Ramos (cell line): Measurements from ENCODE around the gene TDRD7.

Source experiments
- in situ Hi-C: fragments of 300-500 bp; cut with MboI; formaldehyde crosslinking; loops from one replicate; pipeline ENCODE4 v1.14.3; 2022; ENCODE audit warnings: low sequenced_read_pairs; ENCODE audit not compliant: unreplicated experiment

The TDRD7 gene

DNA sequence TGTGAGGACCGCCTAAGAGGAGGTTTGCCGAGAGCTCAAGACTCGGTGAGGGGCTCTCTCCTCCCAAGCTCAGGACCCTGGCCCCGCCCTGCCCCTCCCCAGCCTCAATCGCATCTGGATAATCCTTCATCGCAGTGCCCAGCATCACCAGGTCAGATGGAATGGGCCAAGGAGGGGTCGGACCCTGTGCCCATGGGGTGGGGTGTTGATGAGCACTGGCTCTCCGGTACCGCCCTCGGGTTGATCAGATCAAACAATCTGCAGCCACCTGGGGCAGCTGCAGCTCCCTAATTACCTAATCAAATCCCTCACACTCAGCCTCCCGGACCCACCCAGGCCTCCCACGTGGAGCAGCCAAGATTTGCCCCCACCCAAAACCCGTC is 24.4 kb upstream of the TDRD7 start:
- in situ Hi-C loops: no loop called here

DNA sequence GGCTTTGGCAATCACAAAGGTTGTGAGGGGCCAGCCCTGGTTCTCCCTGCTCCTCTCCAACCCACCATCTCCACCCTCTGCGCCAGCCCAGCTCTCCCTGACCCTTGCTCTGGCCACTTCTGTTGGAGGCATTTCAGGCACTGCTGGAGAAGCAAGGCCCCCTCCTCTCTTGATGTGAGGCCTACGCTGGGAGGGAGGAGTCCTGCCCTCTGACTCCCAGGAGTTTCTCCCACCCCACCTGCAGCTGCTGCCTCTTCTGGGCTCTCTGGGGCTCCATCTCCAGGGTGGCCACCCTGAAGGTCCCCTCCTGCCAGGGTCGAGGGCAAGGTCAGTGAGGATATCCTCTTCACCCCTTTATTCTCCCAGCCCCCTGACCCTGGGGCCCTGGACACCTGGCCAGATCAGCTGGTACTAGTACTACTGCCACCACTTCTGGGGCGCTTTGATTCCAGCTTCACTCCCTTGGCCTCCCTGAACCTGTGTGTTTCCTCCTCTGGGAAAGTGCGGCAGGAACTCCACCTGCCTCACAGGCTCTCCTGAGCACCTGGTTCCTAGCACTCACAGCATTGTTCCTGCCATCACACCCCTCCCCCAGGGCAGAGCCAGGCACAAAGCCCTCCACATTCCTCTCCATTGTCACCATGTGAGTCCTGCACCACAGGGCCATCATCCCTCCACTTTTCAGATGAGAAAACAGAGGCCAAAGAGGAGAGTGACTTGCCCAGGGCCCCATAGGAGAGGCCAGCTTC is 23.8 kb upstream of the TDRD7 start:
- in situ Hi-C loops: no loop called here

DNA sequence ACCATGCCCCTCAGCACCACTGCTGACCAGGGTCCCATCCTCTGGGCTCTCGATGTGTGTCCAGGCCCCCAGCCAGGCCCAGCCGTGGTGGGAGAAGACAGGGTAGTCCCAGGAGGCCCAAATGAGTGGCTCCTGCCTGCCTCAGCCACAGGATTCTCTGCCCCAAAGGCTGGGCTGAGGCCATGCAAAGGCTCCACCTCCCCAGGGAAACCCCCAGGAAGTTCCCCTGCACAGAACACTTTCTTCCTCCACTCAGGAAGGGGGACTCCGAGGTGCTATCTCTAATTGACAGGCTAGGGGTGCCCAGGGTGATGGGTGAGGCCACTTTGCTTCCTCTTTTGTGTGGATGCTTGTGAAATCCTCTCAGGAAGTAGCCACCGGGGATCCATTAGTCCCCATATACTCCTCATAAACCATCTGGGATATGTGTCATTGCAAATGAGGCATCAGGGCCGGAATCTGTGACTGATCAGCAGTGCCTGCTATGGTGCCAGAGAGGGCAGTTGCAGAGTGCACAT is 23.1 kb upstream of the TDRD7 start:
- in situ Hi-C loops: no loop called here

DNA sequence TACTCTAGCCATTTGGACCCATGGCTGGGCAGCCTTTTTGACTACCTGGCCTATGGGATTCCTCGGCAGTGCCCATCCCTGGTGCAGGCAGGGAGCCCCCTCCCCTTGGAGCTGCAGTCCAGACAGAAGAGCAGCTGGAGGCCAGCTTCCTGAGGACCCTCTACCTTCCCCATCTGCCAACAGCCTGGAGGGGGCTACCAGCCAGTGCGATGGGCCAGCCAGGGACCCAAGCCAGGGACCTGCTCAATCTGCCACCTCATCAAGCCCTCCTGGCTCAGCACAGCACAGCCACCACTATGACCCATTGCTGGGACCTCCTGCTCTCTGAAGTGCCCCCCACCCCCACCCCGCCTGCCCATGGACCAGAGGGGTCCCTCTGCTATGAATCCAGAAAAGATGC is 22.6 kb upstream of the TDRD7 start:
- in situ Hi-C loops: no loop called here

DNA sequence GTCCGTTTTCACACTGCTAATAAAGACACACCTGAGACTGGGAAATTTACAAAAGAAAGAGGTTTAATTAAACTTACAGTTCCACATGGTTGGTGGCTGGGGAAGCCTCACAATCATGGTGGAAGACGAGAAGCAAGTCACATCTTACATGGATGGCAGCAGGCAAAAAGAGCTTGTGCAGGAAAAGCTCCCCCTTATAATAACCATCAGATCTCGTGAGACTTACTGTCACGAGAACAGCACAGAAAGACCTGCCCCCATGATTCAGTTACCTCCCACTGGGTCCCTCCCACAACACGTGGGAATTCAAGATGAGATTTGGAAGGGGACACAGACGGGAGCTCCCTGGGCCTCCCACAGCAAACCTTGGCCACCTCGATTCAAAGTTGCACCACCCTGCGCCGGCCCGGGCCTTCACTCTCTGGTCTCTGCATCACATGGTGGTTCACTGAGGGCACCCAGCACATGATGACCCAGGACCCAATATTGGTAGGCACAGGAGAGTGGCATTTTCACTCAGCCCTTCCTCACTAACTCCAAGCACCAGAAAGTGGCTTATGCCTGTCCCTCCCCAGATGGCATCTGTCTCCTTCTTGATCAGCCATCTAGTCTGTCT is 21.0 kb upstream of the TDRD7 start:
- in situ Hi-C loops: loop anchor here (5.0 kb wide), 1 partner anchor 534 kb away; no protein-coding TSS in a partner anchor

DNA sequence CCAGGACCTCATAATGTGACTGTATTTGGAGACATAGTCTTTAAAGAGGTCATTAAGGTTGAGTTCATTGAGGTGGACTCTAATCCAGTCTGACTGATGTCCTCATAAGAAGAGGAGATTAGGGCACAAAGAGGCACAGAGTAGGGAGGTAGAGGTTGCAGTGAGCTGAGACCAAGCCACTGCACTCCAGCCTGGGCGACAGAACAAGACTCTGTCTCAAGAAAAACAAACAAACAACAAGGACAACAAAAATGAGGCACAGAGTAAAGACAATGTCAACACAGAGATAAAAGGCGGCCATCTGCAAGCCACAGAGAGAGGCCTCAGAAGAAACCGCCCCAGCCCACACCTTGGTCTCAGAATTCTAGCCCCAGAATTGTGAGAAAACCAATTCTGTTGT is 17.0 kb upstream of the TDRD7 start:
- in situ Hi-C loops: loop anchor here (5.0 kb wide), 1 partner anchor 538 kb away; no protein-coding TSS in a partner anchor

DNA sequence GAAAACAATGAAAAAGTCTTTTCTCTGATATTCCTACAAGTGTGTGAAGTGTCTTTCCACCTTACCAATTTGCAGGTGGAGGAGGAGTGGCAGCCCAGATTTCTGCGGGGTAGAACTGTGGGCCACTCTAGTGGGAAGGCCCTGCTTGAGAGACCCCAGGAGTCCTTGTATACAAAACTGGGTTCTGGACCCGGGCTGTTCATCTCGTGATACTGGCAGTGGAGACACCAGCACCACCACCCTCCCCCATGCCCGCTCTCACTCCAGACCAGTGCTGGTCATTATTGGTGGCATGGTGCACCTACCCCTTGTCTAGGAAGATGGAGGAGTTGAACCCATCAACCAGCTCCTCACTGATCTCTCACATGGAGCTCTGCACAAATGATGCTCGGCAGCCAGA is 16.2 kb upstream of the TDRD7 start:
- in situ Hi-C loops: no loop called here

DNA sequence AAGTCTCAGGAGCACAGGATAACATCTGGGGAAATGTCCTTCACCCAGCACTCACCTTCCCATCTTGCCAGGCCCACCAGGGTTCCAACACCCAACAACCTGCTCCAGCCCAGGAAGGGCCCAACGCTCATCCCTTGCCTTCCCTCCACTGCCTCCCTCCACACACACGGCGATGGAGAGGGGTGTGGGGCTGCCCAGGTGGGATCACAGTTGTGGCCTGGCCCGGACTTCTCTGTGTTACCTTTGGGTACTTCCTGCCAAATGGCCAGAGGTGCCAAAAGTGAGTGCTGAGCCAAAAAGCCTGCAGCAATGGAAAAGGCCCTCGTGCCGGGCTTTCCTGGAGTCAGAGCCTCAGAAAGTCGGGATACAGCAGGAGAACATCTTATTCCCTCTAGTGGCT is 15.6 kb upstream of the TDRD7 start:
- in situ Hi-C loops: no loop called here

DNA sequence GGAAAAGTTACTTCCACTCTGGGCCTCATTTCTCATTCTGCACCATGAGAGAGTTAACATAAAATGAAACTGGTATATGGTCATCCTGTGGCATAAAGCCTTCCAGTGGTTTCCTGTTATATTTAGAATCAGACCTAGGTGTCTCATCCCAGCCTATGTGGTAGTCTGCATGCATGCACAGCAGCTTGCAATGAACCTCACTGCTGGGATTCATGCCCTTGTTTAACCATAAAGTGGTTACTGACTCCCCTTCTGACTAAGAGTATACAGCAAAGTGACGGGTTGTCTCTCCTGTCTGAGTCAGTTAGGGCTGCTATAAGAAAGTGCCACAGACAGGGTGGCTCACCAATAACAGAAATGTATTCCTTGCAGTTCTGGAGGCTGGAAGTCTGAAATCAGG is 14.7 kb upstream of the TDRD7 start:
- in situ Hi-C loops: no loop called here

DNA sequence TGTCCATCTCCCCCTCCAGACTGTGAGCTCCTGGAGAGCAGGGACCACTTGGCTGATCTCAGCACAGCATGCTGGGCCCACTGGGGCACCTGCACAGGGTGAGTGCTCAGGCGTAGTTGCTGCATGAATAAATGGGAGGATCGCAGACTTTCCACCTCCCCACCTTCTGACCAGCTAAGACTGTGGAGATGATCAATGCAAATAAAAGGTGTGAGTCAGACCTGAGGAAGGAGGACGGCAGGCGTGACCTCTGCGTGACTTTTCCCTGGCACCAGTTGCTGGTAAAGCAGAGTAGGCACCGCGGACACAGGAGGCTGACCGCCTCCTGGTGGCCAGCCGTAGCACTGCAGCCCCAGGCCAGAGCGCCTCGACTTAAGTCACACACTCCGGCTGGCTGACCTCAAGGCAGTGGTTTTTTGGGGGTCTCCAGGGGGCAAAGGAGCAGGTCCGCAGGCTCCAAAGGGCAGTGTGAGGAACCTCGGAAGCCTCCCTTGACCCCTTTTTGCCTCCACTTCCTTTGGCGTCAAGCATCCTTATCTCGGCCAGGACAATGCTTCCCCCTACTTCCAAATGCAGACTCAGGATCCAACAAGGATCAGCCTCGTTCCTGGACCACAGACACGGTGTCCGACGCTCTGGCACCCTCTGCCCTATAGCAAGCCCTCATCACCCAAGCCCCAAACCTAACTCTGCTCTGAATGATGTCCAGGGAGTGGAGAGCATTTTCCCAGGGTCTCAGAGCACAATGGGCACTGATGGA is 12.7 kb upstream of the TDRD7 start:
- in situ Hi-C loops: no loop called here

DNA sequence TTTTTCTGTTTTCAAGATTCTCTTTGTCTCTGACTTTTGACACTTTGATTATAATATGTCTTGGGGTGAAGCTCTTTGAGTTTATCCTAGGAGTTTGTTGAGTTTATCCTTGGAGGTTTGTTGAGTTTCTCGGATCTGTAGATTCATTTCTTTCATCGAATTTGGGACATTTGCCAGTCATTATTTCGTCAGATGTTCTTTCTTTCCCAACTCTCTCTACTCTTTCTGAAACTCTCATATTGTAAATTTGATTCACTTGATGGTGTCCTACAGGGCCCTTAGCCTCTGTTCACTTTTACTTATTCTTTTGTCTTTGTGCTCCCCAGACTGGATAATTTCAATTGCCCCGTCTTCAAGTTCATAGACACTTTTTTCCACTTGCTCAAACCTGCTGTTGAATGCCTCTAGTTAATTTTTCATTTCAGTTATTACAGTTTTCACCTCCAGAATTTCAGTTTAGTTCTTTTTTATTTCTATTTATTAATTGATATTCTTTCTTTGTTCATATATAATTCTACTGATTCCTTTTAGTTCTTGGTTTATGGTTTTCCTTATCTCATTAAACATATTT is 8.1 kb upstream of the TDRD7 start:
- in situ Hi-C loops: no loop called here

DNA sequence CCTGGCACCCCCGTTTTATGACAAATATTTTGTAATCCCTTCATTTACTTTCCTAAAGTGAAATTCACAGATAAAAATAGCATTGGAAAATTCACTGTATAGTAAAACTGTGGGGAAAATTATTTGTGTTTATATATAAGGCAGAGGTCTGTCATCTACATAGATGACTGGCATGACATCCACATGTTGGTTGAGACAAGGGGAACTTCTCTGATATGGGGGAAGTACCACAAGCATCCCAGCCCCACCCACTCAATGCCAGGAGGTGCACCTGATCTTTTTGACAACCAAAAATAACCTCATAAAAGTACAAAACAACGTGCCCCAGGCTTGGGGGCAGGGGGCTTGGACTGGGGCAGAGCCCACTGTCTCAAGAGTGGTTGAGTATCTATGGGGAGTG is 6.3 kb upstream of the TDRD7 start:
- in situ Hi-C loops: no loop called here

DNA sequence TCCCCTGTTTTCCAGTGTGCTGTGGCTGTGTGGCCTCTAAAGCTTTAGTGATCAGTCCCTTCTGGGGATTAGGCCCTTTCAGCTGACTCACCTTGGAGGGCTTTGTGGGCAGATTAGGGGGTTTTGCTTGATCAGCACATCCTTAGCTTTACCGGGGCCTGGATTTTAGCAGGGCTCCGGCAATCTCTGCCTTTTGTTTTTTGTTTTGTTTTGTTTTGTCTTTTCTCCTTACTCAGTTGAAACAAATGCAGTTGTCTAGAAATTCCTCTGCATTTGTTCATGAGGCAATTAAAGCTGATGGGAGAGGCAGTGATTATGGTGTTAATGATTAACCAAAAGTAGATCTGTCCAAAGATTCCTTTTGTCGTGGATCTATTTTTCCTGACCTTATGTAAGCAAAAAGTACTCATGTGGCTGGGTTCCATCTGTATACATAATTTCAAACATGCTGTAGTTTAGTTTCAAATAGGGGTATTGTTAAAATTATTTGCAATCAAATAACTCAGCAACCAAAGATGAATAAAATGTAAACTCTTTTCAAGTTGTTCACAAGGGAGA is 5.2 kb upstream of the TDRD7 start:
- in situ Hi-C loops: no loop called here

DNA sequence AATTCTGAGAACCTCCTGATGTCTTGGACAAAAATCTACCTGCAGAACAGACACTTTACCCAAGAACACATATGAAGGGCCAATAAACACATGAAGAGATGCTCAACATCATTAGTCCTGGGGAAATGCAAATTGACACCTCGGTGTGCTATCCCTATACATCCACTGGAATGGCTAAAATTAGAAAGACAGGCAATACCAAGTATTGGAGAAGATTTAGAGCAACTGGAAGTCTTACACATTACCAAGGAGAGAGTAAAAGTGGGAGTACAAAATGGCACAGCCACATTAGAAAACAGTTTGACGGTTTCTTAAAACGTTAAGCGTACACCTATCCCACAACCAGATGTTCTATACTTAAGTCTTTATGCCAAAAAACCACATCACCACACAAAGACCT is 3.3 kb upstream of the TDRD7 start:
- in situ Hi-C loops: no loop called here

DNA sequence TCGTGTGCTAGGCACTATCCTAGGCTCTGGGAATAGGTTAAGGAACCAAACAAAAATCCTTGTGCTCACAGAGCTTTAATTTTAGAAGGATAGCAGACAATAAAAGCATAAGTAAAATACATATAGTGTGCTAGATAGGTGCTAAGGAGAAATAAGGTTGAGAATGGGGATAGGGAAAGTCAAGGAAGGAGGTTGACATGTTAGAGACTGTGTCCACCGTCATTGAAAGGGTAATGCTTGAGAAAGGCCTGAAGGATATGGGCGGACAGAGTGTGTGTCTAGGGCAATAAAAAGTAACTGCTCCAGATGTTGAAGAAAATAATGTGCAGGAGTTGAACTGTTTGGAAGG is 482 bp upstream of the TDRD7 start:
- in situ Hi-C loops: no loop called here

DNA sequence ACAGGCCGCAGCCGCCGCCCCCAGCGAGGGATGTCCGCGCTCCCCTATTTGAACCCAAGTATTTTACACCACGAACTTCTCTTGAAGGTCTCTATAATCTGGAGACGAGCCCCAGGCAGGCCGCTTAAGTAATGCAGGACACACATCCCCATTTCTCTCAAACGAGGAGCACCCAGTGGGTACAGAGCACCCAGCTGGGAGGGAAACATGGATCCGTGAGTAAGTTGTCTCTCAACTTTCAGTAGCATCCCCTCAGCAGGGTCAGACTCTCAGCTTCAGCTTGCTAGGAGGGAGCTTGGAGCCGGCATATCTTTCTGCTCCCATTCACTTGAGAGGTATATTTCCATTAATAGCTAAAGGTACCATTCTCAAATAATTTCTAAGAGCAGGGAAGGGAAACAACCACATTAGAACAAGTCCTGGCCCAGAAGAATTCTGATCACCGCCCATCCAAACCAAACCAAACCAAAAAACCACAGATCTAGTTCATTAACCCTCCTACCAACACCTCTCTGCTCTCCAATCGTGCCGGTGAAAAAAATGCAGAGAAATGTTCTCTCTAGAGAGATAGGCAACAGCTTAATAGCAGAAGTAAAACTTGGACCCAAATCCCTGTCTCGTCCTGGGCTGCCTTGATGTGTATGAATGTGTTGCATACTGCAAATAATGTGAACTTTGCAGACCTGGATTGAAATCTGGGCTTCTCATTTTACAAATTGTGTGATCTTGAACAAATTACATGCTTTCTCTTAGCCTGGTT is 910 bp downstream of the TDRD7 start:
- in situ Hi-C loops: no loop called here

DNA sequence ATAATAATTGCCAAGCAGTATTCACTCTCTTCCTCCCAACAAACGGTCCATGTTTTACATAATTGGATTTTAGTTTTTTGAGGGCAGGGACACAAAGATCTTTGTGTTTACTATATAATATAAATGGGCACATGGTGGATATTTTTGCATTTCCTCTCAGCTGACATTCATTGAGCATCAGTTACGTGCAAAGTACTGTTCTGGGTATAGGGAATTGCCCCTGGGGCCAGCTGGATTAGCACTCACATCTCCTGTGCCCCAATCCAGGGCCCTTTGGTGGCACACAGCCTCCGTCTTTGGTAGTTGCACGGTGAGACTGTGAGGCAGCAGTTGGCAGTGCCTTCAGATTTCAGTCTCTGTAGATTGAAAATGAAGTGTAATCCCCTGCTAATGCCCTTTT is 1.6 kb downstream of the TDRD7 start:
- in situ Hi-C loops: no loop called here

DNA sequence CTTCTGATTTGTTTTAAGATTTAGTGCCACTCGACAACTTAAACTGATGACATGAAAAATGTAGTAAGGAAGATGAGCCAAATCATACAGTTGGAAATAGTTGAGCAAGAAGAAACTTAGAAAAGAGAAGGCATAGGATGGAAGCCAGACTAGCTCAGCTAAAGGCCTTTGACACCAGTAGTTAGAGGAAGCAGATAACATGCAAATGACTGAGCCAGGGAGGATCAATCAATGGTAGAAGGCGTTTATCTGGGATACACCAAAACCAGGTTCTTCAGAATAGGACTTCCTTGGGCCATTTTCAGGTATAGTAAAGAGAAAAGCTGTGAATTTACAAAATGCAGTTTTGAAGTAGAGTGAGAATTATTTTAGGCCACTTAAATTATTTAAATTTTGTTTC is 3.2 kb downstream of the TDRD7 start:
- in situ Hi-C loops: loop anchor here (5.0 kb wide), 1 partner anchor 197 kb away; no protein-coding TSS in a partner anchor

DNA sequence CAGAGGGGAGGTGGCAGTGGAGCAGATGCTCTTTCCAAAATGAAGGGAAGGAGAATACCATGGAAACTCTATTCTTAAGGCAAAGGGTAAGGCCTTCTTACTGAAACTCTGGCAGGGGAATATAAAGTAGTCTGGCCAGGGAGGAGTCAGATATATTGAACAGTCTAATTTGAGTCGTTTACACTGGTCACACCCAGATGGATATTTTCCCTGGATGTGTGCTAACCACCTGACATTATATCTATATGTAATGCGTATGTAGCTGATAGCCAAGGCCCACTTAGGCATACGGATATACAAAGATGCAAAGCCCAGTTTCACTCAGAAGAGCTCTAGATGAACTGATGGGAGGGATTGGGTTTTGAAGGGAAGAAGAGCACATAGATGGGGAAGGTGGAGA is 7.0 kb downstream of the TDRD7 start:
- in situ Hi-C loops: loop anchor here (5.0 kb wide), 1 partner anchor 193 kb away; no protein-coding TSS in a partner anchor
